Bronchial smooth muscle cell (primary cell): ENCODE data around the gene ABCA2. TPM values are rescaled to one million over a fixed set of nuclear protein-coding genes. Genes with fewer than 3 reads are reported as not detected.

Experiments used
- total RNA-seq: library from RNA; depleted of rRNA; stranded (reverse); fragments of >200 nt; gene quantifications from 2 replicates; pipeline ENCODE4 v1.2.1, GENCODE V29; 2014

The ABCA2 gene, protein sequence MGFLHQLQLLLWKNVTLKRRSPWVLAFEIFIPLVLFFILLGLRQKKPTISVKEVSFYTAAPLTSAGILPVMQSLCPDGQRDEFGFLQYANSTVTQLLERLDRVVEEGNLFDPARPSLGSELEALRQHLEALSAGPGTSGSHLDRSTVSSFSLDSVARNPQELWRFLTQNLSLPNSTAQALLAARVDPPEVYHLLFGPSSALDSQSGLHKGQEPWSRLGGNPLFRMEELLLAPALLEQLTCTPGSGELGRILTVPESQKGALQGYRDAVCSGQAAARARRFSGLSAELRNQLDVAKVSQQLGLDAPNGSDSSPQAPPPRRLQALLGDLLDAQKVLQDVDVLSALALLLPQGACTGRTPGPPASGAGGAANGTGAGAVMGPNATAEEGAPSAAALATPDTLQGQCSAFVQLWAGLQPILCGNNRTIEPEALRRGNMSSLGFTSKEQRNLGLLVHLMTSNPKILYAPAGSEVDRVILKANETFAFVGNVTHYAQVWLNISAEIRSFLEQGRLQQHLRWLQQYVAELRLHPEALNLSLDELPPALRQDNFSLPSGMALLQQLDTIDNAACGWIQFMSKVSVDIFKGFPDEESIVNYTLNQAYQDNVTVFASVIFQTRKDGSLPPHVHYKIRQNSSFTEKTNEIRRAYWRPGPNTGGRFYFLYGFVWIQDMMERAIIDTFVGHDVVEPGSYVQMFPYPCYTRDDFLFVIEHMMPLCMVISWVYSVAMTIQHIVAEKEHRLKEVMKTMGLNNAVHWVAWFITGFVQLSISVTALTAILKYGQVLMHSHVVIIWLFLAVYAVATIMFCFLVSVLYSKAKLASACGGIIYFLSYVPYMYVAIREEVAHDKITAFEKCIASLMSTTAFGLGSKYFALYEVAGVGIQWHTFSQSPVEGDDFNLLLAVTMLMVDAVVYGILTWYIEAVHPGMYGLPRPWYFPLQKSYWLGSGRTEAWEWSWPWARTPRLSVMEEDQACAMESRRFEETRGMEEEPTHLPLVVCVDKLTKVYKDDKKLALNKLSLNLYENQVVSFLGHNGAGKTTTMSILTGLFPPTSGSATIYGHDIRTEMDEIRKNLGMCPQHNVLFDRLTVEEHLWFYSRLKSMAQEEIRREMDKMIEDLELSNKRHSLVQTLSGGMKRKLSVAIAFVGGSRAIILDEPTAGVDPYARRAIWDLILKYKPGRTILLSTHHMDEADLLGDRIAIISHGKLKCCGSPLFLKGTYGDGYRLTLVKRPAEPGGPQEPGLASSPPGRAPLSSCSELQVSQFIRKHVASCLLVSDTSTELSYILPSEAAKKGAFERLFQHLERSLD (N-terminal part only)
- total RNA-seq: 14.2 and 23.9 TPM in 2 replicates

GRCh38 chr9:137027369-137028262 lies at the start of gene ABCA2:
TSS of gene ABCA2 (minus strand) at chr9:137028237. CDS start at chr9:137028140, 97 bp downstream.

GRCh38 chr9:137077010-137077747 lies 49.1 kb upstream of the ABCA2 start, which contains the start of gene UAP1L1:
TSS of gene UAP1L1 (plus strand) at chr9:137077517. CDS start at chr9:137077533, 16 bp downstream.

GRCh38 chr9:137070201-137070905 lies 42.3 kb upstream of the ABCA2 start, which contains the start of gene SAPCD2:
TSS of gene SAPCD2 (minus strand) at chr9:137070557. CDS start at chr9:137070460, 97 bp downstream.

GRCh38 chr9:137053944-137054931 lies 26.2 kb upstream of the ABCA2 start, which contains the start of gene ENTPD2:
TSS of gene ENTPD2 (minus strand) at chr9:137054061. CDS start at chr9:137053997, 64 bp downstream.

GRCh38 chr9:137046088-137046787 lies 18.2 kb upstream of the ABCA2 start, which contains the start of gene NPDC1:
TSS of gene NPDC1 (minus strand) at chr9:137046177. CDS start at chr9:137045989, 188 bp downstream.

DNA sequence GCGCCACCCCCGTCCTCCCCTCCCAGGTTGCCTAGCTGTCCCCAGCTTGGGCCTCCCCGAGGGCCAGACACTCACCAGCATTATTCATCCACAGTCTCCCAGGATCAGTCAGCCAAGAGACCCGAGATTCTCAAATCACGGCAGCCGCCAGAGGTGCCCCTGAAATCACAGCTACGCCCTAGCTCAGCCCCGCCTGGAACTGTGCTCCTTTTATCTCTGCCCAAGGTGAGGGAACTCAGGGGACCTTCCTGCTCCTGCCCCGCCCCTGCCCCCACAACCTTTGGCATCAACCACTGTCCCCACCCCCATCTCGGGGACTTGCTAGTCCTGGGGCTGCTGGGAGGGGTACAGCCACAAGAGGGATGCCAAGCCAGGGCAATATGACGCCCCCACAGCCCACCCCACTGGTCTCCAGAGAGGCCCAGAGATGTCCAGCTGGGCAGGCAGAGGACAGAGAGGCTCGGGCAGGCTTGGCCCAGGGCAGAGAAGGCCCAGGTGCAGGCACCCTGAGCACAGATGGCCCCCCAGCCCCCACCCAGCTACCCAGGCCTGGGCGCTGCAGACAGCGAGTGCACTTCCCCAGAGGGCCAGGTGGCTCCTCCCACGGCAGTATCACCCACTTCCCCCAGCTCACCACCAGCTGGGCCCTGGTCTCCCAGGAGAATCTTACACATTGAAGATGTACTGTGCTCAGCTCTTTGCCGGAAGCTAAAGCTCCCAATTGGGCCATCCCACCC lies 4.0 kb upstream of the ABCA2 start, which contains the start of gene FUT7:
Gene FUT7, minus strand, starts transcription at position 185 of the 737 bp plus-strand sequence. Its CDS starts 97 bp downstream, at position 88.

GRCh38 chr9:136996361-136997292 lies 31.4 kb downstream of the ABCA2 start, which contains the start of gene CLIC3:
TSS of gene CLIC3 (minus strand) at chr9:136996568. CDS start at chr9:136996543, 25 bp downstream.

DNA sequence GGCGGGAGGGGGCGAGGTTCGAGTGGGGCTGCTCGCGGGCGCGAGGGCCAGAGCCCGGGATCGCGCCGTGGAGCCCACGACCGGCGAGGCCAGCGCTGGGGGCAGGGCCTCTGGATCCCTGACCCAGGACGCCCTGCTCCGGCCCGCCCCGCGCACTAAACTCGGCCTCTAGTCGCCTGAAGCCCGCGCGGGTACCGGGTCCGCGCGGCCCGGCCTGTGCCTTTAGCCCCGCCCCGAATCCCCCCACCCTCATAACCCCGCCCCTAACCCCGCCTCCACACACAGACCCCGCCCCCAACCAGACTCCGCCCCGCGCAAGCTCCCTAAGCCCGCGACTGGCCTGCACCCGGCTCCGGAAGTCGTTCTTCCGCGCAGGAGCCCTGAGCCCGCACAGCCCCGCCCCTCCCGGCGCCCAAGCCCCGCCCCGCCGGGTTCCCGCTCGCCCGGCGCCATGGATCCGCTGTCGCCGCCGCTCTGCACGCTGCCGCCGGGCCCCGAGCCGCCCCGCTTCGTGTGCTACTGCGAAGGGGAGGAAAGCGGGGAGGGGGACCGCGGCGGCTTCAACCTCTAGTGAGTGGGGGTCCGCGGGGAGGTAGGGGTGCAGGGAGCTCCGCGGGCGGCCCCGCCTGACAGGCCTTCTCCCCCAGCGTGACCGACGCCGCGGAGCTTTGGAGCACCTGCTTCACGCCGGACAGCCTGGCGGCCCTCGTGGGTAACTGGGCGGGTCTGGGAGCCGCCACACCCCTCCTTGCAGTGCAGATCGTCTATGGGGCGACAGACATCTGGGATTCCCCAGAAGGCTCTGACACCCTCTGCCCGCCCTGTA lies 35.8 kb downstream of the ABCA2 start, which contains the start of gene PAXX:
Gene PAXX, plus strand, starts transcription at position 430 of the 826 bp plus-strand sequence. Its CDS starts 22 bp downstream, at position 452.

DNA sequence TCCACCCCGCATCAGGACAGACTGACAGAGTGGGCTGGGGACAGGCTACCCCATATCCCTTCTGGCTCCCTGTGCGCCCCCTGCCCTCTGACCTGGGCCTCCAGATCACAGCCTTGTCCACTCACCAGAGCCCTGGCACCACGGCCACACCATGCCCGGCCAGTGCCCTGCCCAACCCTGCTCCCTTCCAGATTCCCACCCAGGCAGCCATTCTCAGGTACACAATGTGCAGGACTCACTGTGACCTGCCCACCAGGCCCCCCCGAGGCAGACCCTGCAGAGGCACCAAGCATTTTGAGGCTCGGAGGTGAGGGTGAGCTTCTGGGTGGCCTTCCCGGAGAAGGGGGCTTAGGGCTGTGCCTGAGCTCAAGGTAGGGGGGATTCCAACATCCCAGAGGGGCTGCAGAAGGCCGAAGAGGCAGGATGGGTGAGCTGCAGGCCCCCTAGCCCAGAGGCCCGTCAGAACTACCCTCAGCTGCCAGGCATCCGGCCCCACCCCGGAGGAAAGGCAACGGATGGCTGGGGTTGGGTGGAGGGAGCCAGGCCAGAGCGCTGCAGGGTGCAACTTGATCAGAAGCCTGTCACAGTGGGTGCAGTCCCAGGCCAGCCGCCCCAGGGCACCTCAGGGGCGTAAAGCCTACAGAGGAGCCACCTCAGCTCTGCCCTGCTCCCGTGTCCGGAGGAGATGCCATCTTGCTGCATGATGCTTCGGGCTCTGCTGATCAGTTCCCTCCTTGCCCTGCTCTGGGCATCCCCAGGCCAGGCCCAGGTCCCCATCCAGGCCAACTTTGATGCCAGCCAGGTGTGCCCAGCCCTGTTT lies 45.6 kb downstream of the ABCA2 start, which contains the start of gene LCNL1:
Gene LCNL1, plus strand, starts transcription at position 762 of the 820 bp plus-strand sequence. CDS start 594 bp downstream, outside the sequence.

DNA sequence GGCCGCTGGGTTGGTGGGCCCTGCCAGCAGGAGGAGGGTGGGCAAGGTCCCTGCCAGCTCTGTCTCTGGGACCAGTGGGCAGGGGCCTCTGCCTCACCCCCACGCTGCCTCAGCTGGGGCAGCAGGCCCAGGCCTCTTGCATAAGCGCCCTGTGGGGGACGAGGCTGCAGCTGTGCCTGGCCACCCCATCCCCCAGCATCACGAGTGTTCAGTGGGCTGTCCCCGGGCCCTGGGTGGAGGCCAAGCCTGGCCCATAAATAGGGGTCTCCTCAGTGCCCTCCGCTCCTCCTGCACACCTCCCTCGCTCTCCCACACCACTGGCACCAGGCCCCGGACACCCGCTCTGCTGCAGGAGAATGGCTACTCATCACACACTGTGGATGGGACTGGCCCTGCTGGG lies 50.8 kb downstream of the ABCA2 start, which contains the start of gene PTGDS:
Gene PTGDS, plus strand, starts transcription at position 282 of the 400 bp plus-strand sequence. Its CDS starts 75 bp downstream, at position 357.

